Thoracic aorta (tissue), 2 donors: ENCODE results near the gene MESP1. TPM values are rescaled to one million over a fixed set of nuclear protein-coding genes. Genes with fewer than 3 reads are reported as not detected.

Source experiments
- ATAC-seq: fragments of 150-250 bp; one replicate; pipeline ENCODE4 v1.8.0; 2017; ENCODE audit warnings: low read depth; ENCODE audit not compliant: insufficient number of reproducible peaks, low FRiP score
- DNase-seq: peaks from one replicate; pipeline ENCODE4 v3.0.0-alpha.2; 2020; ENCODE audit warnings: low spot score
- H3K27ac ChIP-seq, 2 donors: fragments of 200-600 bp; sonication (generic); 1 replicate in 1 of 2; 2 replicates in 1 of 2; pipeline ENCODE4 v1.5.1; 2016; ENCODE audit warnings: mild to moderate bottlenecking in 2 of 2, moderate library complexity in 2 of 2
- H3K27me3 ChIP-seq: fragments of 200-600 bp; sonication (generic); replicated peaks from 2 replicates; pipeline ENCODE4 v1.6.0; 2016; ENCODE audit warnings: mild to moderate bottlenecking; ENCODE audit not compliant: insufficient read depth
- H3K36me3 ChIP-seq: fragments of 200-600 bp; sonication (generic); one replicate; pipeline ENCODE4 v1.5.1; 2016
- H3K4me1 ChIP-seq, 2 donors: fragments of 200-600 bp; sonication (generic); 1 replicate in 1 of 2; 2 replicates in 1 of 2; pipeline versions ENCODE4 v1.5.1 to v1.6.0; 2016; ENCODE audit warnings: low read depth in 2 of 2, mild to moderate bottlenecking in 1 of 2; ENCODE audit not compliant: control insufficient read depth in 1 of 2
- H3K4me3 ChIP-seq: fragments of 200-600 bp; sonication (generic); 2 replicates; pipeline ENCODE4 v1.5.1; 2016; ENCODE audit warnings: mild to moderate bottlenecking
- H3K9me3 ChIP-seq: fragments of 200-600 bp; sonication (generic); 2 replicates; pipeline ENCODE4 v1.5.1; 2016
- total RNA-seq, 2 donors: library from RNA; depleted of rRNA; stranded (reverse); fragments of >200 nt; gene quantifications; one replicate each; pipeline versions ENCODE4 v1.1.0 to v1.2.3, GENCODE V29; 2016
- TF ChIP-seq, protein P1 (sequence below): fragments of 200-600 bp; sonication (generic); IDR thresholded peaks from one replicate; pipeline ENCODE4 v1.5.1; 2019; ENCODE audit warnings: antibody characterized with exemption

Gene MESP1
- total RNA-seq, 2 donors from 2014 or later = 0.95 TPM; not detected in 1

DNA sequence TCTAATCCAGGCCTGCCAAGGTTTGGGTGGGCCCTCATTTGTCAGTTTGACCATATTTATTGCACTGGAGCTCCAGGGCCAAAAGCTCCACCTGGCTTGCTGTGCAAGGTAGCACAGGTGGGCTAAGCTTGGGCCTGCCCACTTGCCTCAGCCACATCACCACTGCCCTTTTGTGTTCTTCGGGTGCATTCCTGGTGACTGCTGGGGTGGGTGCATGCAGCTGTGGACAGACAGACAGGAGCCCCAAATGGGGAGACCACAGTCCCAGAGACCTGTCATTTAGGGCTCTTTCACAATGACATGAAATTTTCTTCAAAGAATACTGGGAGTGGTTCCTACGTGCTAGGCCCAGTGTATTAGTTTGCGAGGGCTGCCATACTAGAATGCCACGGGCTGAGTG is 27.8 kb upstream of the MESP1 start:
- TF ChIP-seq, protein P1, sequence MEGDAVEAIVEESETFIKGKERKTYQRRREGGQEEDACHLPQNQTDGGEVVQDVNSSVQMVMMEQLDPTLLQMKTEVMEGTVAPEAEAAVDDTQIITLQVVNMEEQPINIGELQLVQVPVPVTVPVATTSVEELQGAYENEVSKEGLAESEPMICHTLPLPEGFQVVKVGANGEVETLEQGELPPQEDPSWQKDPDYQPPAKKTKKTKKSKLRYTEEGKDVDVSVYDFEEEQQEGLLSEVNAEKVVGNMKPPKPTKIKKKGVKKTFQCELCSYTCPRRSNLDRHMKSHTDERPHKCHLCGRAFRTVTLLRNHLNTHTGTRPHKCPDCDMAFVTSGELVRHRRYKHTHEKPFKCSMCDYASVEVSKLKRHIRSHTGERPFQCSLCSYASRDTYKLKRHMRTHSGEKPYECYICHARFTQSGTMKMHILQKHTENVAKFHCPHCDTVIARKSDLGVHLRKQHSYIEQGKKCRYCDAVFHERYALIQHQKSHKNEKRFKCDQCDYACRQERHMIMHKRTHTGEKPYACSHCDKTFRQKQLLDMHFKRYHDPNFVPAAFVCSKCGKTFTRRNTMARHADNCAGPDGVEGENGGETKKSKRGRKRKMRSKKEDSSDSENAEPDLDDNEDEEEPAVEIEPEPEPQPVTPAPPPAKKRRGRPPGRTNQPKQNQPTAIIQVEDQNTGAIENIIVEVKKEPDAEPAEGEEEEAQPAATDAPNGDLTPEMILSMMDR = no peak
- H3K9me3 ChIP-seq = no peaks in the 10 kb centered on the region

DNA sequence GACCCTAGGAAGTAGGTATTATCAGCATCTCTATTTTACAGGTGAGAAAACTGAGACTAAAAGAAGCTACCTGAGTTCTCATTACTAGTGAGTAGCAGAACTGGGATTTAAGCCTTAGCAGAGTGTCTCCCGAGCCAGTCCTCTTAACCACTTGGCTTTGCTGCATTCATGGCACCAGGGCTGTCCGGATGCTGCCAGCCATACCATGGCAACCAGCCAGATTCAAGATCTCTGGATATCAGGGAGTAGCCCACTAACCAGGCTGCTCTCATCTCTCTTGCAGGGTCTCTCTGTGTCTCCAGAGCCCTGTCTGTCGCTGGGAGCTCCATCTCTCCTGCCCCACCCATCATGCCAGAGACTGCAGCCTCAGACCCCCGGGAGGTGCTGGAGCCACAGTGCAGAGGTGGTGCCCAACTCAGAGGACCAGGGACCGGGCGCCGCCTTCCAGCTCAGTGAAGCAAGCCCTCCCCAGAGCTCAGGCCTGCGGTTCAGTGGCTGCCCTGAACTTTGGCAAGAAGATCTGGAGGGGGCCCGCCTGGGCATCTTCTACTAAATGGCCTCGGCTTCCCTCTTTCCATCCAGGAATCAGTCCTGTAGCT is 26.8 kb upstream of the MESP1 start:
- ATAC-seq (no peak), DNase-seq (no peak)
- Histone ChIP-seq H3K4me3 (no peak overlapping the region), H3K4me1 (peaks cover 4 to 7% of the 10 kb centered on the region in 2 donors), H3K27me3 (no peaks in the 10 kb centered on the region), H3K36me3 (no peaks in the 10 kb centered on the region), H3K9me3 (no peaks in the 10 kb centered on the region), H3K27ac (no peak overlapping the region)
- TF ChIP-seq, protein P1 = no peak

More for the DNA sequence above, 27.8 kb upstream of the MESP1 start:
- Histone ChIP-seq H3K4me3 (no peak overlapping the region), H3K27ac (no peak overlapping the region), H3K27me3 (no peaks in the 10 kb centered on the region), H3K4me1 (peaks cover 4 to 7% of the 10 kb centered on the region in 2 donors), H3K36me3 (no peaks in the 10 kb centered on the region)
- ATAC-seq = no peak
- no peak for DNase-seq

- DNase-seq = no peak
- H3K27ac ChIP-seq = no peak overlapping the region
- ATAC-seq = no peak
- no peaks in the 10 kb centered on the region for H3K36me3 ChIP-seq
- TF ChIP-seq, protein P1 = no peak
- H3K4me3 ChIP-seq = peak overlapping the region; percentile 76
- no peaks in the 10 kb centered on the region for H3K27me3 ChIP-seq
- no peaks in the 10 kb centered on the region for H3K9me3 ChIP-seq
- H3K4me1 ChIP-seq = peaks cover 4 to 7% of the 10 kb centered on the region in 2 donors
Measured at GRCh38 chr15:89777073-89777751, 26.2 kb upstream of the MESP1 start.

DNA sequence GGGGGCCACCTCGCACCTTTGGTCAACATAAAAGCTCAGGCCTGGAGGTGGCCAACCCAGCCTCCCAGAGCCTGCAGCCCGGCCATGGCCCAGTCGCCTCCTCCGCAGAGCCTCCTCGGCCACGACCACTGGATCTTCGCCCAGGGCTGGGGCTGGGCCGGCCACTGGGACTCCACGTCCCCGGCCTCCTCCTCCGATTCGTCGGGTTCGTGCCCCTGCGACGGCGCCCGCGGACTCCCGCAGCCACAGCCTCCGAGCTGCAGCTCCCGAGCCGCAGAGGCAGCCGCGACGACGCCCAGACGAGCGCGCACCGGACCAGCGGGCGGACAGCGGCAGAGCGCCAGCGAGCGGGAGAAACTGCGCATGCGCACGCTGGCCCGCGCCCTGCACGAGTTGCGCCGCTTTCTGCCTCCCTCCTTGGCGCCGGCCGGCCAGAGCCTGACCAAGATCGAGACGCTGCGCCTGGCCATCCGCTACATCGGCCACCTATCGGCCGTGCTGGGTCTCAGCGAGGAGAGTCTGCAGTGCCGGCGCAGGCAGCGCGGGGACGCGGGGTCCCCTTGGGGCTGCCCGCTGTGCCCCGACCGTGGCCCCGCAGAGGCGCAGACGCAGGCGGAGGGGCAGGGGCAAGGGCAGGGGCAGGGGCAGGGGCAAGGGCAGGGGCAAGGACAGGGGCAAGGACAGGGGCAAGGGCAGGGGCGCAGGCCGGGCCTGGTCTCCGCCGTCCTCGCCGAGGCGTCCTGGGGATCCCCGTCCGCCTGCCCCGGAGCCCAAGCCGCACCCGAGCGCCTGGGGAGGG is 25.4 kb upstream of the MESP1 start, which contains the start of gene MESP2:
MESP2 (plus strand) TSS at position 59 of the 799 bp plus-strand sequence; CDS start at position 85, 26 bp downstream.
- H3K4me3 ChIP-seq = peak within 1 kb of the TSS; percentile 76
- no peaks in the 10 kb centered on the region for H3K9me3 ChIP-seq
- no peaks in the 10 kb centered on the region for H3K36me3 ChIP-seq
- H3K4me1 ChIP-seq = peaks cover 4 to 7% of the 10 kb centered on the region in 2 donors
- H3K27ac ChIP-seq = no peak within 1 kb of the TSS
- no peaks in the 10 kb centered on the region for H3K27me3 ChIP-seq
- ATAC-seq (peak; percentile 73), DNase-seq (peak; percentile 23)
- TF ChIP-seq, protein P1 = peak; percentile 60

GRCh38 chr15:89775815-89776214 is 24.8 kb upstream of the MESP1 start:
- ATAC-seq = no peak
- H3K27ac ChIP-seq = no peak overlapping the region

More at GRCh38 chr15:89775815-89776214, 24.8 kb upstream of the MESP1 start:
- Histone ChIP-seq H3K9me3 (no peaks in the 10 kb centered on the region), H3K27me3 (no peaks in the 10 kb centered on the region), H3K36me3 (no peaks in the 10 kb centered on the region), H3K4me3 (peak overlapping the region; percentile 76), H3K4me1 (peaks cover 4 to 7% of the 10 kb centered on the region in 2 donors)
- no peak for DNase-seq
- TF ChIP-seq, protein P1 = no peak
